CD4-positive, alpha-beta T cell treated with Interleukin-4 for 1 hour (primary cell): ENCODE measurements around the gene KCNIP4.
"Not testable (repeated sequence)": the region's sequence is repeated elsewhere in the genome, so short reads cannot be mapped to it uniquely, and the experiment has no call there.

Experiments
- DNase-seq, 2 donors: peaks; one replicate each; pipeline ENCODE4 v3.0.0-alpha.2; 2020 to 2022

Gene KCNIP4

GRCh38 chr4:21451032-21451431, 497.5 kb downstream of the KCNIP4 start:
- DNase-seq, result no peak

DNA sequence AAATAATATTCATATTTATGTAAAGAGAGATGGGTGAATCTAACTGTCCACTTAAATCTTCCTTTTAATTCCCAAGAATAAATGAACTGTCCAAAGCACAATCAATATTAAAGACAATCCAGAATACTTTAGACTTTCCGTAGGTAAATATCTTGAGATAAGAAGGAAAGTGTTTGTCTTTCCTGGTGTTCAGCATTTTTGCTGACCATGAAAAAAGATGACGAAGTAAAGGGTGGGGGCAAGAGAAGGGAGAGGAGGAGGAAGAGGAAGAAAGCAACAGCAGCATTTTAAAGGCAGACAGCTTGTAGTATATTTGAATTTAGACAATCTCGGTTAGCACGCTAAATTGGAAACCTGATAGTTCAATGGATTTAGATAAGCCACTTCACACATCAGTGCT, 498.2 kb downstream of the KCNIP4 start:
- DNase-seq, result no peak

DNA sequence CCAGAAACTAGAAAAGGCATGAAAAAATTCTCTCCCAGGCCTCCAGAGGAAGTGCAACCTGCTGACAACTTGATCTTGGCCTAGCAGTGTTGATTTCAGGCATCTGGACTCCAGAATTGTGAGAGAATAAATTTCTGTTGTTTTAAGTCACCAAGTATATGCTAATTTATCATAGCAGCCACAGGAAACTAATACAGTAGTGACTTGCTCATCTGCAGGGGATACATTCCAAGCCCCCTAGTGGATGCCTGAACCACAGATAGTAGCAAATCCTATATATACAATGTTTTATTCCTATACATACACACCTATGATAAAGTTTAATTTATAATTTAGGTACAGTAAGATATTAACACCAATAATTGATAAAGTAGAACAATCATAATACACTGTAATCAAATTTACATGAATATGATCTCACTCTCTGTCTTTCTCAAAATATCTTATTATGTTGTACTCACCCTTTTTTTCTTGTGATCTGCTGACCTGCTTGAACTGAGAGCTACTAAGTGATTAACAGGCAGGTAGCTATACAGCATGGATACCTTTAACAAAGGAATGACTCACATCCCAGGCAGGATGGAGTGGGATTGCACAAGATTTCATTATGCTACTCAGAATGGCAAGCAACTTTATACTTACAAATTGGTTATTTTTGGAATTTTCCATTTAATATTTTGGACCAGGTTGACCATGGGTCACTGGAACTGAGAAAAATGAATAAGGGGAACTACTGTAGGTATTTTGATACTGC, 501.1 kb downstream of the KCNIP4 start:
- DNase-seq, result no peak

DNA sequence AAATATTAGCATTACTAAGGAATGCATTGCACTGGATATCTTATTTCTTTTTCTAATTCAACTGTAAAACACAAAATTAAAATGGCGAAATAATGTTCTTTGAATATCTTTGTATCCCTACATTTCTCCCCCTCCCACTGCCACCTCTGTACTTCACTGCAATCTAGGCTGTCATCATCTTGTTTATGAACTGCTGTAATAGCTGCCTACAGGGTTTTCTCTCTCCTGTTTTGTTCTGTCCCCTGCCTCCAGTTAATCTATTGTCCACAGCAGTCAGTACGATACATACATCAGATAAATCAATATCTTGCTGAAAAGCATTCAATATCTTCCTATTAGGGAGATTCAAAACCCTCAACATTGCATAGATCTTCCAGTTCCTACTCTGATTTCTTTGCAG, 528.4 kb downstream of the KCNIP4 start:
- no peak for DNase-seq

GRCh38 chr4:21415728-21416127, 532.8 kb downstream of the KCNIP4 start:
- DNase-seq, result no peak

- DNase-seq, result no peak
Measured at GRCh38 chr4:21413807-21414370, 534.7 kb downstream of the KCNIP4 start.

DNA sequence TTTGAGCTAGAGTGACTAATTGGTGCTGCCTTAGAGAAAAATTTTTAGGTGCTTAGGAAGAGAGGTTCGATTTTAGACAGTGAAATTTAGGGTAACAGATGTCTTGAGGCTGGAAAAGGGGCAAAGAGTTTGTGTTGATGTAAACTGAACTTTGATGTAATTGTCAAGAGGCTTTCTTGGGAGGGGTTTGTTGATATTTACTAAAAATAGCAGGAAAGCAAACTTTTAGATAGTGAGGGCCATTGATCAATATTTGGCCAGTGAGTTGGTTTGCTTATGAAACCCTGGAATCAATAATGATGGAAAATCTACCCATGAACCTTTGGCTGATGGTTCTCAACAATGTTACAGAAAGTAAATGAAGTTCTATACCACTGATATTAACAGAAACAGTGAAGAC, 537.5 kb downstream of the KCNIP4 start:
- DNase-seq, result no peak

GRCh38 chr4:21410372-21410771, 538.2 kb downstream of the KCNIP4 start:
- DNase-seq, result no peak

DNA sequence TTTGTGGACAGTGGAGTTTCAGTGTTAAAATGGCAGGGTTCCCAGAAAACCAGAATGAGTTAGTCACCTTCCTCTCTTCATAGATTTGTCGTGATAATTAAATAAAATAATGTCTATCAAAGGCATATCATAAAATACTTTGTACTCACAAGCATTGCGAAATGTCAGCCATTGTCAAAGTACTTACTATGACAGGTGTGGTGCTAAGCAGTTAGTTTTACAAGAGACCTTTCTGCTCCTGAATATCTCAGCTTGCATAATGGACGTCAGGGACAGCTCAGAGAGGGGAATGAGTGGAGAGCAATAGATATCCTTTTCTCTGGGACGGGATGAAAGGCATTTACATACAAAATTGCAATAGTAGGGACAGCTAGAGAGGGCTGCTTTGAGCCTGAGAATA, 560.9 kb downstream of the KCNIP4 start:
- no peak for DNase-seq

DNA sequence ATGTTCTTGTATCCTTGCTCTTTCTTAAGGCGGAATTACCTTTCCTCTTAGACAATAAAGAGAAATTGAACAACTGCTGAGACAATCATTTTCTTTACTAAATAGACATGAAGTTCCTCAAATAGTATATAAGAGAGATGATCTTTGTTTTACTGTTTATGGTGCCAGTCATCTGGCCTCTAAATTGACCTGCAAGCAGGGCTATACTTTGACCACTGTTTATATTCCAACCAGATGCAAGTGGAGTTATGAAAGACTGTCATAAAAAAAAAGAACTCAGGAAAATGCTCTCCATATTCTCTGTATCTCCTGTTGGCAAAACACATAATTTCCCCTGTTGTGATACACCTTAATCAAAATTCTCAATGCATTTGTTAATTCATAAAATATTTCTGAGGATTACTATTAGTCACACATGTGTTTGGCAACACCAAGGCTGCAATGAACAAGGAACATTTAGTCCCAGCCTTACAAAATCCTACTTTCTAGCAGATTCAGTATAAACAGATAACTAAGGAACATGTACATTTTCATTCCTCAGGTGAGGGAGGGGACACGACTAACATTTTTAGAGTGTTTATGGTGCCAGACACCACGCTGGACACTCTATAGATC, 562.3 kb downstream of the KCNIP4 start:
- DNase-seq, result no peak

DNA sequence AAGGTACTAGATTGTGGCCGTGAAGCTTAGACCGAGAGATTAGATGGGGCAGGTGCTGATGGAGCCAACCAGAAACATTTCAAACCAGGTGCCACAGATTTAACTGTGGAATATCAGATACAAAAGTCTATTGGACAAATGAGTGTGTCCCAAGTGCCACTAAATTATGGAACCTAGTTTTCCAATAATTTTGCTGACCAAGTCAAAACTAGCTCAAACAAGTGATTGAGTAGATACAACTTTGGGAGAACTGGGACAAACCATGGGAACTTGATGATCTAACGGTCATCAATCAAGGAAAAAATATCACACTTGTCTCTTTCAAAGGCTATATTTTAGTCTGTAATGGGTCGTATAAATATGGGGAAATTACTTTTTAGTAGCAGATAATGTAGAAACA, 562.9 kb downstream of the KCNIP4 start:
- no peak for DNase-seq

DNA sequence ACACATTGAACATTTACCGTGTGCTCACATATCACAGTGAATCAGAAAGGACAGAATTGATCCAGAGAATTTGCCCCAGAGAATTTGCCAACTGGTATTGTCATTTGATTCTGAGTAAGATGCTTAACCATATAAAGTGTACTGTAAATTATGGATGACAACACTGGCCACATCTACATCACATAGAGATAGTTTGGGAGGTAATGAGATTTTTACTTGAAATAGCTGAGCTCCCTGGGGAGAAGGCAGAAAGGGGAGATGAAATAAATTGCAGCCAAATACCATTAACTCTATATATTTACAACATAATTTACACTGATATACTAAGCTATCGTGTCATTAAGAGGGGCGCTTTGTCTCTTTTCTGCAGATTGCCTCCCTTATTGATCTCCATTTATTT, 564.0 kb downstream of the KCNIP4 start:
- DNase-seq, result no peak

DNA sequence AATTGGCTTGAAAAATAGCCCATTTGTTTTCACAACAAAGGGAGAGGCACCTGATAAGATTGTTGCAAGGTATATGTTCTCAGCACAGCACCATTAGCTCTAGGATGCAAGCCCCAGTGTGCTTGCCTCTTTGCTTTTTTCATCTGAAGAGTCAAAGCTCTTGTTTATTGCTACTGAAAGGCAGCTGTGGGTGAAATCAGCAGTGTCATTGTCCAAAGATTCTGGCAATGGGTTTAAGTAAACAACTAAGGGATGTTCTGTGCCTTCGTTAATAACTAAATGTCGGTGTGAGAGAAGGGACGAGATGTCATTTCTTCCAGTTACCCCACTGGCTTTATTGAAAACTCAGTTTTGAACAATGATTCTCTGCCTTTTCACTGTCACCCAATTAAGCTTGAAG, 567.7 kb downstream of the KCNIP4 start:
- no peak for DNase-seq

DNA sequence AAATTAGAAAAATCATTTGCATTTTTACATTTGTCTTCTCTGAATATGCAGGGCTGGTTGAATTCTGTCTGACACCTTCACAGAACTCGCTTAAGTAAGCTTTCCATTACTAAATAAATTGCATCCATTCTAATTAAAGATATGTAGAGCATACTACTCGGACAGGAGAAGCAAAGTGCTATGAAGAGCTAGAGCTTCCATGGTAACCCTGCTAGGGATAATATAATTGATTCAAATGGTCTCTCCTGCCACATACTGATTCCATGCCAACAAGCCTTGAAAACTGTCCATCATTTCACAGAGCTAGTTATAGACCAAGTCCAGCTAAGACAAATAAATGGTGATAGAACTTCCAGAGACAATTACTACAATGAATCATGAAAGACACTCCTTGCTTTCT, 571.5 kb downstream of the KCNIP4 start:
- DNase-seq, result no peak

- no peak for DNase-seq
Measured at GRCh38 chr4:21376176-21376575, 572.4 kb downstream of the KCNIP4 start.

DNA sequence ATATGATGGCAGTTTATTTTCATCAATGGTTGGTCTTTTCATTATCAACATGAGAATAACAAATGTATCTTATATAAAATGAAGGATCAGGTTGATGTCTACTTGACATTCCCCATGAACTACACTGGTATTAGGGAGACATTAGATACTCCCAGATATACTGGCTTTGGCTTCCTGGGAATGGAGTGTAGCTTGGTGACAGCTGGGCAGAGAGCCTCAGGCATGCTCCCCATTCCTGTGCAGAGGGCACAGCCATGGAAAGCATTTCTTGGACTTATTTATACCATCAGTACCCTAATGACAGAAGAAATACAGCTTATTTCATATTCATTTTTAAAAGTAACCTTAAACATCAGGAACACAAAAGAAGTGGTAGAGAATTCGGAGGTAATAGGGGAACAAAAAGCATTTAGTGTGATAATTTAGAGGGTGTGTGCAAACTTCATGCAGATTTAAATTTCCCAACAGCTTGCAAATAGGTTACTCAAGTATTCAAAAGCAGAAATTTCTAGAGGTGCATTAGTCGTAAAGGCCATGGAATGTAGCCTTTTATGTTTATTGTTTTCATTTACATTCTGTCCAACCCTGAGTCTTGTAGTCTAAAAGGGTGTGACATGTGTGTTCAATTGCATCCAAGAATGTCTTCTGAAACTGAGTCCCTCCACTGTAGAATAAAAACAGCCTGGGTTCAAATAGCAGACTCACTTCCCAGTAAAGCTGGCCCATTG, 573.8 kb downstream of the KCNIP4 start:
- no peak for DNase-seq

DNA sequence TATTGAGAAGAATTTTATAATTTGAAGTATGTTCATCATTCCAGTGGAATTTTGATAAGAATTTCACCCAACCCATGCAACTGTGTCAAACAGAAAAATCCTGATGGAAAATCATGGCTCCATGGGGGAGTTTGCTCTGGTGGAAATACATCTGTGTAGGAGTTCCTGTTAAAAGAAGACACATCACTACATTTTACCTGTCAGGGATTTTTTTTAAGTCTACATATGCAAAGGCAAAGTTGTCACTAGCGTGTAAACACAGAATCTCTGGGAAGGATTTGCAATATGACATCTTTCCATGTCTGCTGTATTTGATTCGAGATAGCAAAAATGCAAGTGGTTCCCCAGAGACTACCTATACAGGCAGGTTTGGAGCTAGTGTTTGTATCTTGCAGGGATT, 581.0 kb downstream of the KCNIP4 start:
- DNase-seq, result no peak

- no peak for DNase-seq
Measured at GRCh38 chr4:21366840-21367239, 581.7 kb downstream of the KCNIP4 start.

- no peak for DNase-seq
Measured at GRCh38 chr4:21366312-21366711, 582.3 kb downstream of the KCNIP4 start.

DNA sequence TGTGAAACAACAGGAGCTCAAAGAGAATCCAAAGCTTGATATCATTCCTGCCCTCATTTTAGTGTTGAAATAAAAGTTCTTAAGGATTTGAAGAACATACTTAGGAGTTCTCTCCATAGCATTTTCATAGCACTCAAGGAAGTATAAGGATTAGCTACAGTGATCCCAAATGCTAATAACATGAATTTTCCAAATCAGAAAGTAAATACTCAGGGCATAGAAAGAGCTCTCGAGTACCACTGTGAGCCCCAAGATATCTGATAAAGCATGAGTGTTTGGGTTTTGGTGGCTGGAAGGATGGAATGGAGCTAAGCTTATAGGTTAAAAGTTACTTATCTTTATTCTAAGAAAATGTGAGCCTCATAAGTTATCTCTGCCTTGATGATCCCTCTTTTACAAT, 584.9 kb downstream of the KCNIP4 start:
- no peak for DNase-seq

DNA sequence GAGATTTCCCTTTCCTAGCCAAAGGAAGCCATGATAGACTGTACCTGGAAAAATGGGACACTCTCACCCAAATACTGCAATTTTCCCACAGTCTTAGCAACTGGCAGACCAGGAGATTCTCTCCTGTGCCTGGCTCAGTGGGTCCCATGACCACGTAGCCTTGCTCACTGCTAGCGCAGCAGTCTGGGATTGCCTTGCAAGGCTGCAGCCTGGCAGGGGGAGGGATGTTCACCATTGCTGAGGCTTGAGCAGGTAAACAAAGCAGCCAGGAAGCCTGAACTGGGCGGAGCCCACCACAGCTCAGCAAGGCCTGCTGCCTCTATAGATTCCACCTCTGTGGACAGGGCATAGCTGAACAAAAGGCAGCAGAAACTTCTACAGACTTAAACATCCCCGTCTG, 596.2 kb downstream of the KCNIP4 start:
- DNase-seq, result not testable (repeated sequence)

DNA sequence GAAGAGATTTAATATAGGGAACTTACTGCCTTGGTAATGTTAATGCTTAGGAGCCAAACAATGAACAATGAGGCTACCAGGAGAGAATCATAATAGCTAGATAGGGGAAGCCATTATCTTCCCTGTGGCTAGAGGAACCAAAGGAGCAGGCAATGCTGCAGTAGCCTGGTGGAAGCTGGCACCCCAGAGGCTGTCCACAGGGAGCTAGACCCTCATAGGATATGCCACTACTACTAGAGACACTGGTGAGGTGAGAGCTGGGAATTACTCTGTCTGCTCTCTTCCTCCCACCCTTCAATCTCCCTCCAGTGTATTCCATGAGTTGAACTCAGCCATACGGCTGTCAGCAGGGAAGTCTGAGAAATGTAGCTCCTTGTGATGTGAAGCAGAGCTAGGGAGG, 601.4 kb downstream of the KCNIP4 start:
- DNase-seq, result no peak

GRCh38 chr4:21327976-21328700, 620.4 kb downstream of the KCNIP4 start:
- DNase-seq, result no peak
